ENCODE measurements around the gene MNAT1.

- no peak for TF ChIP-seq CTCF (IDR thresholded peaks at IDR 0.05; ENCODE audit: poor library complexity, severe bottlenecking)
- TF ChIP-seq EP300 (conservative IDR thresholded peaks at IDR 0.05; ENCODE audit: poor library complexity, severe bottlenecking): no peak
- no peak for TF ChIP-seq EZH2 (IDR thresholded peaks at IDR 0.05; ENCODE audit: borderline replicate concordance, insufficient read depth, low read length, poor library complexity, severe bottlenecking)
These were observed 131.0 kb downstream of the MNAT1 start for GRCh38 chr14:60865378-60866127.
